ENCODE data around the gene SLC6A7. TPM values are rescaled to one million over a fixed set of nuclear protein-coding genes. Genes with fewer than 3 reads are reported as not detected.

Gene SLC6A7
- total RNA-seq, 1 donor from 2014 or later: not detected

GRCh38 chr5:150257424-150257823 lies 67.6 kb downstream of the SLC6A7 start:
- no peaks in the 10 kb centered on the region for H3K27me3 Mint-ChIP-seq
- ATAC-seq (ENCODE audit: low read depth) (no peak), DNase-seq (no peak)
- ChIA-PET POLR2A (no interaction called here), CTCF (no interaction called here)
- H3K4me1 Mint-ChIP-seq: no peaks in the 10 kb centered on the region
- no peaks in the 10 kb centered on the region for H3K36me3 Mint-ChIP-seq (ENCODE audit: low read depth)
- intact Hi-C loops (cut with micrococcal nuclease): no loop called here
- H3K9me3 Mint-ChIP-seq: no peaks in the 10 kb centered on the region
- H3K27ac Mint-ChIP-seq: no peak overlapping the region
- no peak for TF ChIP-seq CTCF (IDR thresholded peaks at IDR 0.05)
- no peak overlapping the region for H3K4me3 Mint-ChIP-seq

- no peaks in the 10 kb centered on the region for H3K27me3 Mint-ChIP-seq
- no peaks in the 10 kb centered on the region for H3K4me1 Mint-ChIP-seq
- H3K36me3 Mint-ChIP-seq (ENCODE audit: low read depth): no peaks in the 10 kb centered on the region
- no peak overlapping the region for H3K4me3 Mint-ChIP-seq
- ATAC-seq (ENCODE audit: low read depth) (no peak), DNase-seq (no peak)
- no peak overlapping the region for H3K27ac Mint-ChIP-seq
- intact Hi-C loops (cut with micrococcal nuclease): no loop called here
- CTCF ChIA-PET: interaction anchor here (0.5 kb wide), 1 partner anchor 615 kb away, joined by 3 read pairs; no protein-coding TSS in a partner anchor
- POLR2A ChIA-PET: no interaction called here
- H3K9me3 Mint-ChIP-seq: no peaks in the 10 kb centered on the region
- no peak for TF ChIP-seq CTCF (IDR thresholded peaks at IDR 0.05)
Measured at GRCh38 chr5:150258130-150258529, 68.3 kb downstream of the SLC6A7 start.

Other genes starting within 250 kb of the SLC6A7 start
- gene PDE6A, start 245.3 kb upstream of the SLC6A7 start, total RNA-seq: not detected in 2 replicates
- gene SLC26A2, start 229.3 kb upstream of the SLC6A7 start, total RNA-seq: 8.9 and 11.0 TPM in 2 replicates
- gene TIGD6, start 189.4 kb upstream of the SLC6A7 start, total RNA-seq: 3.5 and 4.2 TPM in 2 replicates
- gene HMGXB3, start 189.3 kb upstream of the SLC6A7 start, total RNA-seq: 28.5 and 36.8 TPM in 2 replicates
- 0.44 and 0.69 TPM in 2 replicates for gene CSF1R, start 103.5 kb upstream of the SLC6A7 start, total RNA-seq
- gene PDGFRB, start 34.2 kb upstream of the SLC6A7 start, total RNA-seq: 0.51 and 1.8 TPM in 2 replicates
- not detected in 2 replicates for gene CDX1, start 23.3 kb upstream of the SLC6A7 start, total RNA-seq
- not detected in 2 replicates for gene CAMK2A, start 99.7 kb downstream of the SLC6A7 start, total RNA-seq
- gene ARSI, start 112.8 kb downstream of the SLC6A7 start, total RNA-seq: not detected in 2 replicates
- 74.7 and 76.1 TPM in 2 replicates for gene TCOF1, start 167.6 kb downstream of the SLC6A7 start, total RNA-seq
- gene CD74, start 222.8 kb downstream of the SLC6A7 start, total RNA-seq: 5,323 and 5,628 TPM in 2 replicates